K562 (cell line): Measurements from ENCODE around the gene ETS1. TPM values are rescaled to one million over a fixed set of nuclear protein-coding genes. Genes with fewer than 3 reads are reported as not detected.
A peak's percentile ranks its signal among the peaks of the same experiment; 100 is the strongest.

ENCODE experiments used
- ATAC-seq: fragments of 200-7000 bp; cut with Tn5 transposase; 3 replicates; pipeline ENCODE4 v1.9.1; 2020; ENCODE audit warnings: moderate library complexity
- BruUV-seq: library from RNA; stranded (reverse); fragments of 400-500 nt; replicated peaks from 2 replicates; lab custom pipeline; 2021; lab: Mats Ljungman, UMichigan
- CTCF ChIA-PET: fragments of 300-600 bp; formaldehyde crosslinking; extraction: SDS; loops from one replicate; lab custom pipeline; 2021; ENCODE audit warnings: low intra/inter-chr PET ratio; lab: Yijun Ruan, JAX
- POLR2A ChIA-PET: fragments of 300-600, 350-650 bp; sonication (Branson Sonifier 250); formaldehyde crosslinking; extraction: SDS; loops from one replicate; lab custom pipeline; 2021; ENCODE audit warnings: antibody characterized with exemption, inconsistent platforms; lab: Yijun Ruan, JAX
- DNase-seq, 4 experiments: peaks; one replicate each; pipeline versions ENCODE4 v3.0.0 to v3.0.0-alpha.2; 2011 to 2018; ENCODE audit warnings: low spot score in 3 of 4, mixed read lengths in 3 of 4; ENCODE audit errors: extremely low read depth in 1 of 4
- FAIRE-seq: peaks from 2 replicates; lab custom pipeline; 2011; peaks lifted over from hg19 to GRCh38; lab: Jason Lieb, UNC
- H2AFZ ChIP-seq: 2 replicates; pipeline ENCODE4 v1.6.0; 2011; ENCODE audit warnings: low read depth, low read length, control low read depth, inconsistent platforms
- H3K27ac ChIP-seq: fragments of 200-600 bp; 3 replicates; pipeline ENCODE4 v1.8.0; 2011; ENCODE audit warnings: low read depth, mild to moderate bottlenecking, control low read depth, inconsistent platforms, low read length, moderate library complexity, mixed read lengths; ENCODE audit errors: extremely low read depth
- H3K27me3 ChIP-seq, 2 experiments: fragments of 300-600 bp in 1 of 2; 2 replicates in 1 of 2; 3 replicates in 1 of 2; pipeline versions ENCODE4 v1.6.0 to v1.8.0; 2011; ENCODE audit warnings: inconsistent platforms in 2 of 2, low read length in 2 of 2, mild to moderate bottlenecking in 1 of 2, mixed read lengths in 1 of 2, moderate library complexity in 1 of 2; ENCODE audit not compliant: control insufficient read depth in 2 of 2, insufficient read depth in 2 of 2
- H3K36me3 ChIP-seq: fragments of 300-600 bp; 3 replicates; pipeline ENCODE4 v1.8.0; 2011; ENCODE audit warnings: mild to moderate bottlenecking, low read length, inconsistent platforms; ENCODE audit not compliant: control insufficient read depth, insufficient read depth
- H3K4me1 ChIP-seq, 2 experiments: fragments of 200-600 bp in 1 of 2; replicated peaks in 1 of 2; 2 replicates in 1 of 2; 3 replicates in 1 of 2; pipeline versions ENCODE4 v1.5.1 to v1.8.0; 2011; ENCODE audit warnings: inconsistent platforms in 2 of 2, low read length in 2 of 2, mild to moderate bottlenecking in 1 of 2, mixed read lengths in 1 of 2, moderate library complexity in 1 of 2; ENCODE audit not compliant: control insufficient read depth in 2 of 2, insufficient read depth in 2 of 2
- H3K4me2 ChIP-seq: 2 replicates; pipeline ENCODE4 v1.6.1; 2011; ENCODE audit warnings: low read length, control low read depth, inconsistent platforms, mixed read lengths; ENCODE audit not compliant: insufficient read depth
- H3K4me3 ChIP-seq: fragments of 200-600 bp; sonication (generic), shearing (Covaris generic); 2 replicates; pipeline ENCODE4 v1.5.1; 2016; ENCODE audit warnings: control low read depth, inconsistent platforms
- H3K79me2 ChIP-seq: fragments of 200-600 bp; 3 replicates; pipeline ENCODE4 v1.8.0; 2011; ENCODE audit warnings: low read length, inconsistent platforms; ENCODE audit not compliant: control insufficient read depth, insufficient read depth
- H3K9ac ChIP-seq, 2 experiments: 2 replicates each; pipeline versions ENCODE4 v1.6.0 to v1.6.1; 2011; ENCODE audit warnings: low read depth in 2 of 2, low read length in 2 of 2, control low read depth in 1 of 2, inconsistent platforms in 1 of 2, mild to moderate bottlenecking in 1 of 2, mixed read lengths in 1 of 2; ENCODE audit not compliant: insufficient read depth in 1 of 2
- H3K9me1 ChIP-seq: one replicate; pipeline ENCODE4 v1.6.0; 2011; ENCODE audit warnings: inconsistent platforms, mild to moderate bottlenecking, low read length, moderate library complexity; ENCODE audit not compliant: control insufficient read depth, insufficient read depth
- H3K9me3 ChIP-seq: replicated peaks from 2 replicates; pipeline ENCODE4 v1.5.1; 2011; ENCODE audit warnings: low read depth, low read length, inconsistent platforms; ENCODE audit not compliant: control insufficient read depth, insufficient read depth
- H4K20me1 ChIP-seq: replicated peaks from 2 replicates; pipeline ENCODE4 v1.6.1; 2011; ENCODE audit warnings: low read length, inconsistent platforms, mixed read lengths; ENCODE audit not compliant: control insufficient read depth, insufficient read depth
- ARNT ChIP-seq, 2 experiments: fragments of 450-650 bp; IDR thresholded peaks; 2 replicates each; pipeline ENCODE4 v1.6.1; 2016; ENCODE audit warnings: mild to moderate bottlenecking in 1 of 2
- BACH1 ChIP-seq: fragments of 200-800 bp; sonication (Bioruptor generic); IDR thresholded peaks from 2 replicates; pipeline ENCODE4 v1.6.1; 2016; ENCODE audit warnings: missing genetic modification characterization, missing compliant biosample characterization
- FOS ChIP-seq: IDR thresholded peaks from 3 replicates; pipeline ENCODE4 v1.6.1; 2011; ENCODE audit not compliant: insufficient read length; ENCODE audit errors: extremely low read depth
- FOSL1 ChIP-seq: fragments of 200-800 bp; sonication (Bioruptor generic); conservative IDR thresholded peaks from 2 replicates; pipeline ENCODE4 v1.6.1; 2016; ENCODE audit warnings: missing genetic modification characterization, missing compliant biosample characterization
- FOXJ2 ChIP-seq: fragments of 200-800 bp; sonication (Bioruptor generic); IDR thresholded peaks from 2 replicates; pipeline ENCODE4 v1.6.1; 2016; ENCODE audit warnings: missing genetic modification characterization, missing compliant biosample characterization
- FOXK1 ChIP-seq: sonication (generic); formaldehyde crosslinking; IDR thresholded peaks from 2 replicates; pipeline ENCODE4 v1.8.0; 2022; ENCODE audit warnings: missing genetic modification reagents, mild to moderate bottlenecking, borderline replicate concordance
- NCOA6 ChIP-seq: fragments of 450-650 bp; IDR thresholded peaks from 2 replicates; pipeline ENCODE4 v1.6.1; 2017; ENCODE audit warnings: mild to moderate bottlenecking
- PTBP1 ChIP-seq: fragments of 200-400 bp; formaldehyde crosslinking; IDR thresholded peaks from 2 replicates; pipeline ENCODE4 v1.6.1; 2017; ENCODE audit warnings: low read depth, low read length
- RBM15 ChIP-seq: fragments of 200-400 bp; formaldehyde crosslinking; IDR thresholded peaks from 2 replicates; pipeline ENCODE4 v1.6.1; 2018; ENCODE audit warnings: mild to moderate bottlenecking, low read length, moderate library complexity; ENCODE audit not compliant: insufficient read depth
- RFX1 ChIP-seq: fragments of 450-650 bp; IDR thresholded peaks from 2 replicates; pipeline ENCODE4 v1.6.1; 2016; ENCODE audit warnings: mild to moderate bottlenecking, moderate library complexity
- SUPT5H ChIP-seq: fragments of 450-650 bp; IDR thresholded peaks from 2 replicates; pipeline ENCODE4 v1.6.1; 2016
- TRIM28 ChIP-seq: fragments of 450-650 bp; IDR thresholded peaks from 2 replicates; pipeline ENCODE4 v1.6.1; 2017
- ZNF121 ChIP-seq: sonication (generic); formaldehyde crosslinking; conservative IDR thresholded peaks from 2 replicates; pipeline ENCODE4 v1.8.0; 2022; ENCODE audit warnings: missing genetic modification reagents
- WGBS: fragments of 100-300 bp; shearing (Covaris generic); methylation state at CpG from one replicate; pipeline ENCODE4 v1.1.6; 2016; ENCODE audit warnings: low coverage, mixed read lengths; ENCODE audit not compliant: insufficient coverage; ENCODE audit errors: missing lambda C conversion rate; 5-methylcytosine and 5-hydroxymethylcytosine counted together
- in situ Hi-C: fragments of 300-500 bp; cut with MboI; formaldehyde crosslinking; loops from 4 replicates; pipeline ENCODE4 v1.15.0; 2018; ENCODE audit warnings: inconsistent platforms, mixed read lengths
- intact Hi-C: fragments of 100-400 bp; cut with micrococcal nuclease; formaldehyde crosslinking; loops from 2 replicates; pipeline ENCODE4 v1.14.2; 2022
- polyA plus RNA-seq, 8 experiments: library from polyadenylated mRNA; depleted of rRNA in 4 of 8; stranded (reverse) in 5 of 8; unstranded in 3 of 8; fragments of >200 nt; fragmentation: Nextera tagmentation in 2 of 8; fragmentation: Illumina TruSeq in 1 of 8; extraction: Ambion mirVana in 2 of 8; extraction: Trizol in 1 of 8; gene quantifications; 2 replicates each; pipeline versions ENCODE4 v1.2.1 to v1.2.3, GENCODE V29; 2011 to 2014; ENCODE audit warnings: inconsistent platforms in 1 of 8, missing spikeins in 1 of 8
- total RNA-seq, 7 experiments: library from RNA; depleted of rRNA in 6 of 7; stranded (reverse); fragments of >200 nt in 6 of 7; fragmentation: Illumina TruSeq in 2 of 7; extraction: Trizol in 2 of 7; gene quantifications; 2 replicates each; pipeline versions ENCODE4 v1.2.1 to v1.2.3, GENCODE V29; 2011 to 2021; ENCODE audit warnings: low replicate concordance in 1 of 7
- TF ChIP-seq, protein P1 (sequence below): fragments of 200-400 bp; formaldehyde crosslinking; IDR thresholded peaks from 2 replicates; pipeline ENCODE4 v1.6.1; 2017; ENCODE audit warnings: mild to moderate bottlenecking, low read depth, low read length, moderate library complexity
- TF ChIP-seq, protein P2 (sequence below): fragments of 250-450 bp; sonication (Bioruptor Pico); IDR thresholded peaks from 2 replicates; pipeline ENCODE4 v1.8.0; 2022; ENCODE audit warnings: moderate library complexity, mild to moderate bottlenecking, inconsistent platforms

ETS1 gene
- total and polyA plus RNA-seq, 9 of the 15 experiments (the other 6 are each of a cell fraction or from before 2014, with no cell fraction given), result 0.04 to 1.4 (median 0.23) TPM

- ATAC-seq (no peak), FAIRE-seq (no peak), DNase-seq (no peak)
- ChIA-PET POLR2A (no interaction called here), CTCF (no interaction called here)
- Histone ChIP-seq H3K4me2 (no peak overlapping the region), H3K4me1 (no peaks in the 10 kb centered on the region), H4K20me1 (no peaks in the 10 kb centered on the region), H3K9me1 (no peaks in the 10 kb centered on the region), H3K36me3 (no peaks in the 10 kb centered on the region), H3K27me3 (no peaks in the 10 kb centered on the region), H3K4me3 (no peak overlapping the region), H2AFZ (no peak overlapping the region), H3K79me2 (no peaks in the 10 kb centered on the region), H3K9ac (no peak overlapping the region), H3K27ac (no peak overlapping the region), H3K9me3 (no peaks in the 10 kb centered on the region)
- TF ChIP-seq ARNT (IDR thresholded peaks at IDR 0.05) (no peak), FOXJ2 (tag) (no peak), FOXK1 (CRISPR knock-in tag) (no peak), FOSL1 (tag) (0 out of 2 replicates have a peak, but pooled peaks have one; percentile 28)
- intact Hi-C loops (no loop called here), in situ Hi-C loops (no loop called here)
- WGBS, result 0% methylated on average over 1 of the region's 1 CpG
- no TSS peak for BruUV-seq
Measured at GRCh38 chr11:128599729-128600128, 12.4 kb upstream of the ETS1 start.

DNA sequence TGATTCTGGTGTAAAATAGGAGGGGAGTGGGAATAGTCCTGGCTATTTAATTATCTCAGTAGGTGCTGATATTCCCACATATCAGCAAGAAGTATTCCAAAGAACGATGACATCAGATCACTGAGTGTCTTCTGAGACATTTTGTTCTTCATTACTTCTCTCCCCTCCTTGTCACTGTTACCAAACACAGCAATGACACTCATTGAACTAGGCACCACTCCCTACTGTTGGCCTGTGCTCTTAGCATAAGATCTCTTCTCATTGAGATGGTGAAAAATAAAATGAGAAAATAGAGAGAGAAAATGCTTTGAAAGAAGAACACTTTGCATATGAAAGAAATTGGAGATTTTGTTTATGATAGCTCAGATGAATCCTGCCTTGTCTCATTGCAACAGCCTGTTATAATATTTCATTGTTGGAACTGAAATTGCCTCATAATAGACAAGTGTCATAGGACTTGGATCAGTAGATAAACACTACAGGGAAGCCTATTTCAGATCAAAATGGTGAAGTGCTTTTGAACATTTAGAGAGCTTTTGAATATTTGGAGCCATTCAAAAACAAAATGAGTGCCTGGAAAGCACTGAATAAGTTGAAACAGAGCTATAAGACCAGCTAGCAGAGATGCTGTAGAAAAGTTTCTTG is 11.3 kb upstream of the ETS1 start:
- Histone ChIP-seq H3K79me2 (no peaks in the 10 kb centered on the region), H3K27ac (no peak overlapping the region), H3K9me3 (no peaks in the 10 kb centered on the region), H2AFZ (no peak overlapping the region), H3K36me3 (no peaks in the 10 kb centered on the region), H3K4me1 (no peaks in the 10 kb centered on the region), H3K4me3 (no peak overlapping the region), H3K9ac (no peak overlapping the region), H3K27me3 (no peaks in the 10 kb centered on the region), H3K4me2 (no peak overlapping the region), H3K9me1 (no peaks in the 10 kb centered on the region), H4K20me1 (no peaks in the 10 kb centered on the region)
- 0% methylated on average over 1 of the region's 1 CpG for WGBS
- intact Hi-C loops, result no loop called here
- no peak for ATAC-seq
- DNase-seq, result no peak
- in situ Hi-C loops, result no loop called here
- ChIA-PET POLR2A (no interaction called here), CTCF (no interaction called here)
- no TSS peak for BruUV-seq
- FAIRE-seq, result no peak
- no peak for TF ChIP-seq NCOA6
- no peak for TF ChIP-seq BACH1 (tag)
- no peak for TF ChIP-seq RBM15
- TF ChIP-seq, protein P1, sequence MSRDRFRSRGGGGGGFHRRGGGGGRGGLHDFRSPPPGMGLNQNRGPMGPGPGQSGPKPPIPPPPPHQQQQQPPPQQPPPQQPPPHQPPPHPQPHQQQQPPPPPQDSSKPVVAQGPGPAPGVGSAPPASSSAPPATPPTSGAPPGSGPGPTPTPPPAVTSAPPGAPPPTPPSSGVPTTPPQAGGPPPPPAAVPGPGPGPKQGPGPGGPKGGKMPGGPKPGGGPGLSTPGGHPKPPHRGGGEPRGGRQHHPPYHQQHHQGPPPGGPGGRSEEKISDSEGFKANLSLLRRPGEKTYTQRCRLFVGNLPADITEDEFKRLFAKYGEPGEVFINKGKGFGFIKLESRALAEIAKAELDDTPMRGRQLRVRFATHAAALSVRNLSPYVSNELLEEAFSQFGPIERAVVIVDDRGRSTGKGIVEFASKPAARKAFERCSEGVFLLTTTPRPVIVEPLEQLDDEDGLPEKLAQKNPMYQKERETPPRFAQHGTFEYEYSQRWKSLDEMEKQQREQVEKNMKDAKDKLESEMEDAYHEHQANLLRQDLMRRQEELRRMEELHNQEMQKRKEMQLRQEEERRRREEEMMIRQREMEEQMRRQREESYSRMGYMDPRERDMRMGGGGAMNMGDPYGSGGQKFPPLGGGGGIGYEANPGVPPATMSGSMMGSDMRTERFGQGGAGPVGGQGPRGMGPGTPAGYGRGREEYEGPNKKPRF, result no peak
- TF ChIP-seq, protein P2, sequence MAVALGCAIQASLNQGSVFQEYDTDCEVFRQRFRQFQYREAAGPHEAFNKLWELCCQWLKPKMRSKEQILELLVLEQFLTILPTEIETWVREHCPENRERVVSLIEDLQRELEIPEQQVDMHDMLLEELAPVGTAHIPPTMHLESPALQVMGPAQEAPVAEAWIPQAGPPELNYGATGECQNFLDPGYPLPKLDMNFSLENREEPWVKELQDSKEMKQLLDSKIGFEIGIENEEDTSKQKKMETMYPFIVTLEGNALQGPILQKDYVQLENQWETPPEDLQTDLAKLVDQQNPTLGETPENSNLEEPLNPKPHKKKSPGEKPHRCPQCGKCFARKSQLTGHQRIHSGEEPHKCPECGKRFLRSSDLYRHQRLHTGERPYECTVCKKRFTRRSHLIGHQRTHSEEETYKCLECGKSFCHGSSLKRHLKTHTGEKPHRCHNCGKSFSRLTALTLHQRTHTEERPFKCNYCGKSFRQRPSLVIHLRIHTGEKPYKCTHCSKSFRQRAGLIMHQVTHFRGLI, result no peak
- no peak for TF ChIP-seq PTBP1
- no peak for TF ChIP-seq TRIM28
- TF ChIP-seq RFX1, result no peak
- no peak for TF ChIP-seq SUPT5H
- no peak for TF ChIP-seq ZNF121 (CRISPR knock-in tag)
- TF ChIP-seq FOS, result no peak
